GM23338 (cell line): ENCODE measurements around the gene PFN1. TPM values are rescaled to one million over a fixed set of nuclear protein-coding genes. Genes with fewer than 3 reads are reported as not detected.

ENCODE experiments used
- ATAC-seq: fragments of 200-7000 bp; cut with Tn5 transposase; 3 replicates; pipeline ENCODE4 v1.9.1; 2020
- DNase-seq: peaks from one replicate; pipeline ENCODE4 v3.0.0-alpha.2; 2015; ENCODE audit warnings: low spot score
- H2AFZ ChIP-seq: fragments of 200-600 bp; sonication (generic); 2 replicates; pipeline ENCODE4 v1.8.0; 2016; ENCODE audit warnings: antibody characterized with exemption, mild to moderate bottlenecking, moderate library complexity
- H3F3A ChIP-seq: fragments of 200-600 bp; sonication (generic); replicated peaks from 2 replicates; pipeline ENCODE4 v1.8.0; 2017; ENCODE audit warnings: antibody characterized with exemption, mixed run types, low read depth
- H3K27ac ChIP-seq: fragments of 200-600 bp; sonication (generic); 2 replicates; pipeline ENCODE4 v1.6.1; 2016; ENCODE audit warnings: low read depth
- H3K27me3 ChIP-seq: fragments of 200-600 bp; sonication (generic); 2 replicates; pipeline ENCODE4 v1.8.0; 2016; ENCODE audit warnings: mild to moderate bottlenecking, mixed run types, moderate library complexity; ENCODE audit not compliant: insufficient read depth
- H3K36me3 ChIP-seq: fragments of 200-600 bp; sonication (generic); 2 replicates; pipeline ENCODE4 v1.8.0; 2016; ENCODE audit warnings: mild to moderate bottlenecking; ENCODE audit not compliant: insufficient read depth
- H3K4me1 ChIP-seq: fragments of 200-600 bp; sonication (generic); 2 replicates; pipeline ENCODE4 v1.8.0; 2016; ENCODE audit warnings: mild to moderate bottlenecking, moderate library complexity; ENCODE audit not compliant: insufficient read depth
- H3K4me2 ChIP-seq: fragments of 200-600 bp; sonication (generic); 2 replicates; pipeline ENCODE4 v1.7.1; 2017; ENCODE audit warnings: mixed run types
- H3K4me3 ChIP-seq: fragments of 200-600 bp; sonication (generic); 2 replicates; pipeline ENCODE4 v1.6.1; 2016; ENCODE audit warnings: mixed run types
- H3K79me2 ChIP-seq: fragments of 200-600 bp; sonication (generic); replicated peaks from 2 replicates; pipeline ENCODE4 v1.8.0; 2017; ENCODE audit warnings: mild to moderate bottlenecking; ENCODE audit not compliant: insufficient read depth
- H3K9me2 ChIP-seq: fragments of 200-600 bp; sonication (generic); 2 replicates; pipeline ENCODE4 v1.8.0; 2017; ENCODE audit not compliant: insufficient read depth
- H4K20me1 ChIP-seq: fragments of 200-600 bp; sonication (generic); replicated peaks from 2 replicates; pipeline ENCODE4 v1.8.0; 2017; ENCODE audit warnings: mild to moderate bottlenecking; ENCODE audit not compliant: insufficient read depth
- H3K27ac Mint-ChIP-seq: 2 replicates; pipeline ENCODE4 v1.8.0; 2020; ENCODE audit warnings: inconsistent platforms, mild to moderate bottlenecking, moderate library complexity, mixed read lengths
- H3K27me3 Mint-ChIP-seq: 3 replicates; pipeline ENCODE4 v1.8.0; 2022; ENCODE audit warnings: low read depth, mild to moderate bottlenecking, moderate library complexity, mixed read lengths, inconsistent platforms; ENCODE audit not compliant: insufficient read depth, poor library complexity
- H3K36me3 Mint-ChIP-seq: 3 replicates; pipeline ENCODE4 v1.8.0; 2021; ENCODE audit warnings: low read depth, mild to moderate bottlenecking, inconsistent platforms, moderate library complexity, mixed read lengths
- H3K4me1 Mint-ChIP-seq: 3 replicates; pipeline ENCODE4 v1.8.0; 2020; ENCODE audit warnings: mild to moderate bottlenecking, inconsistent platforms, mixed read lengths
- H3K4me3 Mint-ChIP-seq: 3 replicates; pipeline ENCODE4 v1.8.0; 2021; ENCODE audit warnings: moderate library complexity, mild to moderate bottlenecking, inconsistent platforms, mixed read lengths
- H3K9me3 Mint-ChIP-seq: 3 replicates; pipeline ENCODE4 v1.8.0; 2020; ENCODE audit warnings: moderate library complexity, mild to moderate bottlenecking, inconsistent platforms, mixed read lengths
- CREB1 ChIP-seq: fragments of 250-450 bp; sonication (Bioruptor Pico); IDR thresholded peaks from 2 replicates; pipeline ENCODE4 v1.5.0; 2020; ENCODE audit warnings: low read depth, mild to moderate bottlenecking, moderate library complexity
- CTCF ChIP-seq, 2 experiments: fragments of 200-600 bp in 1 of 2; sonication (generic) in 1 of 2; conservative IDR thresholded peaks; 2 replicates each; pipeline versions ENCODE4 v1.5.1 to v1.6.1; 2016 to 2017; ENCODE audit warnings: antibody characterized with exemption in 2 of 2, low read depth in 2 of 2, mild to moderate bottlenecking in 2 of 2, moderate library complexity in 1 of 2
- ETS1 ChIP-seq: IDR thresholded peaks from 2 replicates; pipeline ENCODE4 v1.6.1; 2016; ENCODE audit warnings: antibody characterized with exemption
- EZH2 ChIP-seq: fragments of 200-600 bp; sonication (generic); IDR thresholded peaks from one replicate; pipeline ENCODE4 v1.8.0; 2017; ENCODE audit warnings: antibody characterized with exemption, mild to moderate bottlenecking, low read depth; ENCODE audit not compliant: unreplicated experiment
- NANOG ChIP-seq: IDR thresholded peaks from 2 replicates; pipeline ENCODE4 v1.6.1; 2016; ENCODE audit warnings: antibody characterized with exemption, borderline replicate concordance
- POLR2AphosphoS5 ChIP-seq: IDR thresholded peaks from 2 replicates; pipeline ENCODE4 v1.6.1; 2016; ENCODE audit warnings: antibody characterized with exemption, low read depth
- STAT1 ChIP-seq: IDR thresholded peaks from one replicate; pipeline ENCODE4 v1.6.1; 2016; ENCODE audit warnings: antibody characterized with exemption; ENCODE audit not compliant: unreplicated experiment
- ZNF331 ChIP-seq: fragments of 250-450 bp; sonication (Bioruptor Pico); IDR thresholded peaks from 2 replicates; pipeline ENCODE4 v1.5.0; 2020; ENCODE audit warnings: low read depth, mild to moderate bottlenecking, moderate library complexity
- polyA plus RNA-seq: library from polyadenylated mRNA; unstranded; fragments of >200 nt; fragmentation: Nextera tagmentation; extraction: Ambion mirVana; gene quantifications from 2 replicates; pipeline ENCODE4 v1.2.1, GENCODE V29; 2016
- total RNA-seq: library from RNA; depleted of rRNA; stranded (reverse); fragments of >200 nt; shearing (Covaris generic); gene quantifications from 2 replicates; pipeline ENCODE4 v1.2.3, GENCODE V29; 2014
- TF ChIP-seq, protein P1 (sequence below): fragments of 250-450 bp; sonication (Bioruptor Pico); IDR thresholded peaks from 2 replicates; pipeline ENCODE4 v1.5.0; 2020; ENCODE audit warnings: mild to moderate bottlenecking, moderate library complexity
- TF ChIP-seq, protein P2 (sequence below): IDR thresholded peaks from one replicate; pipeline ENCODE4 v1.6.1; 2018; ENCODE audit warnings: antibody characterized with exemption; ENCODE audit not compliant: unreplicated experiment

PFN1 gene
- total and polyA plus RNA-seq, 2 experiments from 2014 or later, result 2,002 to 3,709 TPM

DNA sequence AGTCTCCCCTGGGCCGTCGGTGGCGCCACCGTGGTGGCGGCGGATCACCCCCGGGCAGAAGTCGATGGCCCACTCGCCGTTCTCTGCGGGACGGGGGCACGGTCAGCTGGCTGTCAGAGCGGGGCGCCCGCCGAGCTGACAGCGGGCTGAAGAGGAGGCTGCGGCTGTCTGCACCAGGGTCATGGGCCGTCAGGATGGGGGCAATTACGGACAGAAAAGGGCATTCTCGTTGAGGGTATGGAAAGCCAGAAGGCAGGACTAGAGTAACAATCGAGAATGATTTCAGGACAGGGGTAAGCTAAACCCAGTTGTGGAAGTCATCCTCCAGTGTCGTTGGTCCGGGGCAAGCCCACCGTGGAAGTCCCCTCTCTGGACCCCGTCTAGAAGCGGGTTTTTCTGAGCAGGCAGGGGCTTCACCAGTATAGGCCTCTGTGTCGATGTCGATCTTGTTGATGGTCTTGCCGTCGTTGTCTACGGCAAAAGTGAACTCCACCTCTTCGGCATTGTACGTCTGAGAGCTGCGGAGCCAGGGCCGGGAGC, 47.2 kb downstream of the PFN1 start (continued):
- TF ChIP-seq, protein P1, sequence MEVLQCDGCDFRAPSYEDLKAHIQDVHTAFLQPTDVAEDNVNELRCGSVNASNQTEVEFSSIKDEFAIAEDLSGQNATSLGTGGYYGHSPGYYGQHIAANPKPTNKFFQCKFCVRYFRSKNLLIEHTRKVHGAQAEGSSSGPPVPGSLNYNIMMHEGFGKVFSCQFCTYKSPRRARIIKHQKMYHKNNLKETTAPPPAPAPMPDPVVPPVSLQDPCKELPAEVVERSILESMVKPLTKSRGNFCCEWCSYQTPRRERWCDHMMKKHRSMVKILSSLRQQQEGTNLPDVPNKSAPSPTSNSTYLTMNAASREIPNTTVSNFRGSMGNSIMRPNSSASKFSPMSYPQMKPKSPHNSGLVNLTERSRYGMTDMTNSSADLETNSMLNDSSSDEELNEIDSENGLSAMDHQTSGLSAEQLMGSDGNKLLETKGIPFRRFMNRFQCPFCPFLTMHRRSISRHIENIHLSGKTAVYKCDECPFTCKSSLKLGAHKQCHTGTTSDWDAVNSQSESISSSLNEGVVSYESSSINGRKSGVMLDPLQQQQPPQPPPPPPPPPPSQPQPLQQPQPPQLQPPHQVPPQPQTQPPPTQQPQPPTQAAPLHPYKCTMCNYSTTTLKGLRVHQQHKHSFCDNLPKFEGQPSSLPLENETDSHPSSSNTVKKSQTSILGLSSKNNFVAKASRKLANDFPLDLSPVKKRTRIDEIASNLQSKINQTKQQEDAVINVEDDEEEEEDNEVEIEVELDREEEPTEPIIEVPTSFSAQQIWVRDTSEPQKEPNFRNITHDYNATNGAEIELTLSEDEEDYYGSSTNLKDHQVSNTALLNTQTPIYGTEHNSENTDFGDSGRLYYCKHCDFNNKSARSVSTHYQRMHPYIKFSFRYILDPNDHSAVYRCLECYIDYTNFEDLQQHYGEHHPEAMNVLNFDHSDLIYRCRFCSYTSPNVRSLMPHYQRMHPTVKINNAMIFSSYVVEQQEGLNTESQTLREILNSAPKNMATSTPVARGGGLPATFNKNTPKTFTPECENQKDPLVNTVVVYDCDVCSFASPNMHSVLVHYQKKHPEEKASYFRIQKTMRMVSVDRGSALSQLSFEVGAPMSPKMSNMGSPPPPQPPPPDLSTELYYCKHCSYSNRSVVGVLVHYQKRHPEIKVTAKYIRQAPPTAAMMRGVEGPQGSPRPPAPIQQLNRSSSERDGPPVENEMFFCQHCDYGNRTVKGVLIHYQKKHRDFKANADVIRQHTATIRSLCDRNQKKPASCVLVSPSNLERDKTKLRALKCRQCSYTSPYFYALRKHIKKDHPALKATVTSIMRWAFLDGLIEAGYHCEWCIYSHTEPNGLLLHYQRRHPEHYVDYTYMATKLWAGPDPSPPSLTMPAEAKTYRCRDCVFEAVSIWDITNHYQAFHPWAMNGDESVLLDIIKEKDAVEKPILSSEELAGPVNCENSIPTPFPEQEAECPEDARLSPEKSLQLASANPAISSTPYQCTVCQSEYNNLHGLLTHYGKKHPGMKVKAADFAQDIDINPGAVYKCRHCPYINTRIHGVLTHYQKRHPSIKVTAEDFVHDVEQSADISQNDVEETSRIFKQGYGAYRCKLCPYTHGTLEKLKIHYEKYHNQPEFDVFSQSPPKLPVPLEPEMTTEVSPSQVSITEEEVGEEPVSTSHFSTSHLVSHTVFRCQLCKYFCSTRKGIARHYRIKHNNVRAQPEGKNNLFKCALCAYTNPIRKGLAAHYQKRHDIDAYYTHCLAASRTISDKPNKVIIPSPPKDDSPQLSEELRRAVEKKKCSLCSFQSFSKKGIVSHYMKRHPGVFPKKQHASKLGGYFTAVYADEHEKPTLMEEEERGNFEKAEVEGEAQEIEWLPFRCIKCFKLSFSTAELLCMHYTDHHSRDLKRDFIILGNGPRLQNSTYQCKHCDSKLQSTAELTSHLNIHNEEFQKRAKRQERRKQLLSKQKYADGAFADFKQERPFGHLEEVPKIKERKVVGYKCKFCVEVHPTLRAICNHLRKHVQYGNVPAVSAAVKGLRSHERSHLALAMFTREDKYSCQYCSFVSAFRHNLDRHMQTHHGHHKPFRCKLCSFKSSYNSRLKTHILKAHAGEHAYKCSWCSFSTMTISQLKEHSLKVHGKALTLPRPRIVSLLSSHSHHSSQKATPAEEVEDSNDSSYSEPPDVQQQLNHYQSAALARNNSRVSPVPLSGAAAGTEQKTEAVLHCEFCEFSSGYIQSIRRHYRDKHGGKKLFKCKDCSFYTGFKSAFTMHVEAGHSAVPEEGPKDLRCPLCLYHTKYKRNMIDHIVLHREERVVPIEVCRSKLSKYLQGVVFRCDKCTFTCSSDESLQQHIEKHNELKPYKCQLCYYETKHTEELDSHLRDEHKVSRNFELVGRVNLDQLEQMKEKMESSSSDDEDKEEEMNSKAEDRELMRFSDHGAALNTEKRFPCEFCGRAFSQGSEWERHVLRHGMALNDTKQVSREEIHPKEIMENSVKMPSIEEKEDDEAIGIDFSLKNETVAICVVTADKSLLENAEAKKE (CRISPR knock-in tag), result no peak
- TF ChIP-seq ZNF331 (CRISPR knock-in tag), result no peak

GRCh38 chr17:4900231-4901107, 47.9 kb downstream of the PFN1 start:
- H3F3A ChIP-seq, result peaks cover 36% of the 10 kb centered on the region
- H3K79me2 ChIP-seq, result no peaks in the 10 kb centered on the region
- H3K36me3 ChIP-seq, result no peaks in the 10 kb centered on the region; the same call in 1 of the 2 replicates
- TF ChIP-seq POLR2AphosphoS5 (no peak; the same call in 1 of the 2 replicates), ETS1 (no peak), ZNF331 (CRISPR knock-in tag) (no peak), CREB1 (CRISPR knock-in tag) (peak; percentile 92), STAT1 (no peak), EZH2 (no peak), NANOG (no peak), CTCF (conservative IDR thresholded peaks at IDR 0.05; ENCODE audit: low read depth in 2 of 2) (no peak)
- TF ChIP-seq, protein P2, sequence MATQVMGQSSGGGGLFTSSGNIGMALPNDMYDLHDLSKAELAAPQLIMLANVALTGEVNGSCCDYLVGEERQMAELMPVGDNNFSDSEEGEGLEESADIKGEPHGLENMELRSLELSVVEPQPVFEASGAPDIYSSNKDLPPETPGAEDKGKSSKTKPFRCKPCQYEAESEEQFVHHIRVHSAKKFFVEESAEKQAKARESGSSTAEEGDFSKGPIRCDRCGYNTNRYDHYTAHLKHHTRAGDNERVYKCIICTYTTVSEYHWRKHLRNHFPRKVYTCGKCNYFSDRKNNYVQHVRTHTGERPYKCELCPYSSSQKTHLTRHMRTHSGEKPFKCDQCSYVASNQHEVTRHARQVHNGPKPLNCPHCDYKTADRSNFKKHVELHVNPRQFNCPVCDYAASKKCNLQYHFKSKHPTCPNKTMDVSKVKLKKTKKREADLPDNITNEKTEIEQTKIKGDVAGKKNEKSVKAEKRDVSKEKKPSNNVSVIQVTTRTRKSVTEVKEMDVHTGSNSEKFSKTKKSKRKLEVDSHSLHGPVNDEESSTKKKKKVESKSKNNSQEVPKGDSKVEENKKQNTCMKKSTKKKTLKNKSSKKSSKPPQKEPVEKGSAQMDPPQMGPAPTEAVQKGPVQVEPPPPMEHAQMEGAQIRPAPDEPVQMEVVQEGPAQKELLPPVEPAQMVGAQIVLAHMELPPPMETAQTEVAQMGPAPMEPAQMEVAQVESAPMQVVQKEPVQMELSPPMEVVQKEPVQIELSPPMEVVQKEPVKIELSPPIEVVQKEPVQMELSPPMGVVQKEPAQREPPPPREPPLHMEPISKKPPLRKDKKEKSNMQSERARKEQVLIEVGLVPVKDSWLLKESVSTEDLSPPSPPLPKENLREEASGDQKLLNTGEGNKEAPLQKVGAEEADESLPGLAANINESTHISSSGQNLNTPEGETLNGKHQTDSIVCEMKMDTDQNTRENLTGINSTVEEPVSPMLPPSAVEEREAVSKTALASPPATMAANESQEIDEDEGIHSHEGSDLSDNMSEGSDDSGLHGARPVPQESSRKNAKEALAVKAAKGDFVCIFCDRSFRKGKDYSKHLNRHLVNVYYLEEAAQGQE, result no peak
- H3K4me3 Mint-ChIP-seq, result peak overlapping the region; percentile 85
- H3K9me3 Mint-ChIP-seq, result no peaks in the 10 kb centered on the region
- H3K4me1 Mint-ChIP-seq, result peaks cover 26% of the 10 kb centered on the region
- ATAC-seq, result peak; percentile 30
- H3K4me3 ChIP-seq, result peak overlapping the region; percentile 77
- H3K4me2 ChIP-seq, result peak overlapping the region; percentile 95
- peaks cover 7% of the 10 kb centered on the region; the same call in 2 of the 3 replicates for H3K36me3 Mint-ChIP-seq
- H3K27ac ChIP-seq, result peak overlapping the region; percentile 79; the same call in 1 of the 2 replicates
- H3K27me3 Mint-ChIP-seq, result peaks cover 33% of the 10 kb centered on the region
- H2AFZ ChIP-seq, result peak overlapping the region; percentile 85
- peak; percentile 92 for DNase-seq
- H3K4me1 ChIP-seq, result 0 out of 2 replicates have a peak, but pooled peaks cover 5% of the 10 kb centered on the region
- H4K20me1 ChIP-seq, result no peaks in the 10 kb centered on the region
- peak overlapping the region; percentile 72 for H3K27ac Mint-ChIP-seq
- H3K9me2 ChIP-seq, result no peaks in the 10 kb centered on the region
- H3K27me3 ChIP-seq, result peaks cover 9% of the 10 kb centered on the region
